K562 (cell line): ENCODE measurements around the gene LPXN. TPM values are rescaled to one million over a fixed set of nuclear protein-coding genes. Genes with fewer than 3 reads are reported as not detected.
A peak's percentile ranks its signal among the peaks of the same experiment; 100 is the strongest.

Experiments used
- ATAC-seq: fragments of 200-7000 bp; cut with Tn5 transposase; 3 replicates; pipeline ENCODE4 v1.9.1; 2020; ENCODE audit warnings: moderate library complexity
- BruUV-seq: library from RNA; stranded (reverse); fragments of 400-500 nt; replicated peaks from 2 replicates; lab custom pipeline; 2021; lab: Mats Ljungman, UMichigan
- CTCF ChIA-PET: fragments of 300-600 bp; formaldehyde crosslinking; extraction: SDS; loops from one replicate; lab custom pipeline; 2021; ENCODE audit warnings: low intra/inter-chr PET ratio; lab: Yijun Ruan, JAX
- POLR2A ChIA-PET: fragments of 300-600, 350-650 bp; sonication (Branson Sonifier 250); formaldehyde crosslinking; extraction: SDS; loops from one replicate; lab custom pipeline; 2021; ENCODE audit warnings: antibody characterized with exemption, inconsistent platforms; lab: Yijun Ruan, JAX
- DNase-seq, 4 experiments: peaks; one replicate each; pipeline versions ENCODE4 v3.0.0 to v3.0.0-alpha.2; 2011 to 2018; ENCODE audit warnings: low spot score in 3 of 4, mixed read lengths in 3 of 4; ENCODE audit errors: extremely low read depth in 1 of 4
- FAIRE-seq: peaks from 2 replicates; lab custom pipeline; 2011; peaks lifted over from hg19 to GRCh38; lab: Jason Lieb, UNC
- H2AFZ ChIP-seq: 2 replicates; pipeline ENCODE4 v1.6.0; 2011; ENCODE audit warnings: low read depth, low read length, control low read depth, inconsistent platforms
- H3K27ac ChIP-seq: fragments of 200-600 bp; 3 replicates; pipeline ENCODE4 v1.8.0; 2011; ENCODE audit warnings: low read depth, mild to moderate bottlenecking, control low read depth, inconsistent platforms, low read length, moderate library complexity, mixed read lengths; ENCODE audit errors: extremely low read depth
- H3K27me3 ChIP-seq, 2 experiments: fragments of 300-600 bp in 1 of 2; 2 replicates in 1 of 2; 3 replicates in 1 of 2; pipeline versions ENCODE4 v1.6.0 to v1.8.0; 2011; ENCODE audit warnings: inconsistent platforms in 2 of 2, low read length in 2 of 2, mild to moderate bottlenecking in 1 of 2, mixed read lengths in 1 of 2, moderate library complexity in 1 of 2; ENCODE audit not compliant: control insufficient read depth in 2 of 2, insufficient read depth in 2 of 2
- H3K36me3 ChIP-seq: fragments of 300-600 bp; 3 replicates; pipeline ENCODE4 v1.8.0; 2011; ENCODE audit warnings: mild to moderate bottlenecking, low read length, inconsistent platforms; ENCODE audit not compliant: control insufficient read depth, insufficient read depth
- H3K4me1 ChIP-seq, 2 experiments: fragments of 200-600 bp in 1 of 2; replicated peaks in 1 of 2; 2 replicates in 1 of 2; 3 replicates in 1 of 2; pipeline versions ENCODE4 v1.5.1 to v1.8.0; 2011; ENCODE audit warnings: inconsistent platforms in 2 of 2, low read length in 2 of 2, mild to moderate bottlenecking in 1 of 2, mixed read lengths in 1 of 2, moderate library complexity in 1 of 2; ENCODE audit not compliant: control insufficient read depth in 2 of 2, insufficient read depth in 2 of 2
- H3K4me2 ChIP-seq: 2 replicates; pipeline ENCODE4 v1.6.1; 2011; ENCODE audit warnings: low read length, control low read depth, inconsistent platforms, mixed read lengths; ENCODE audit not compliant: insufficient read depth
- H3K4me3 ChIP-seq: fragments of 200-600 bp; sonication (generic), shearing (Covaris generic); 2 replicates; pipeline ENCODE4 v1.5.1; 2016; ENCODE audit warnings: control low read depth, inconsistent platforms
- H3K79me2 ChIP-seq: fragments of 200-600 bp; 3 replicates; pipeline ENCODE4 v1.8.0; 2011; ENCODE audit warnings: low read length, inconsistent platforms; ENCODE audit not compliant: control insufficient read depth, insufficient read depth
- H3K9ac ChIP-seq, 2 experiments: 2 replicates each; pipeline versions ENCODE4 v1.6.0 to v1.6.1; 2011; ENCODE audit warnings: low read depth in 2 of 2, low read length in 2 of 2, control low read depth in 1 of 2, inconsistent platforms in 1 of 2, mild to moderate bottlenecking in 1 of 2, mixed read lengths in 1 of 2; ENCODE audit not compliant: insufficient read depth in 1 of 2
- H3K9me1 ChIP-seq: one replicate; pipeline ENCODE4 v1.6.0; 2011; ENCODE audit warnings: inconsistent platforms, mild to moderate bottlenecking, low read length, moderate library complexity; ENCODE audit not compliant: control insufficient read depth, insufficient read depth
- H3K9me3 ChIP-seq: replicated peaks from 2 replicates; pipeline ENCODE4 v1.5.1; 2011; ENCODE audit warnings: low read depth, low read length, inconsistent platforms; ENCODE audit not compliant: control insufficient read depth, insufficient read depth
- H4K20me1 ChIP-seq: replicated peaks from 2 replicates; pipeline ENCODE4 v1.6.1; 2011; ENCODE audit warnings: low read length, inconsistent platforms, mixed read lengths; ENCODE audit not compliant: control insufficient read depth, insufficient read depth
- CCNT2 ChIP-seq: IDR thresholded peaks from 2 replicates; pipeline ENCODE4 v1.6.1; 2011; ENCODE audit warnings: borderline replicate concordance, low read depth, mild to moderate bottlenecking, moderate library complexity, mixed read lengths, low read length; ENCODE audit not compliant: insufficient read length; ENCODE audit errors: extremely low read depth
- CTBP1 ChIP-seq: fragments of 450-650 bp; IDR thresholded peaks from 2 replicates; pipeline ENCODE4 v1.6.1; 2016; ENCODE audit warnings: borderline replicate concordance
- ELF2 ChIP-seq: fragments of 250-450 bp; sonication (Bioruptor Pico); IDR thresholded peaks from 2 replicates; pipeline ENCODE4 v1.5.0; 2021; ENCODE audit warnings: mild to moderate bottlenecking
- ETV5 ChIP-seq: sonication (generic); formaldehyde crosslinking; IDR thresholded peaks from 2 replicates; pipeline ENCODE4 v1.4.0; 2020; ENCODE audit warnings: low read depth, mild to moderate bottlenecking, missing genetic modification reagents
- MAFF ChIP-seq: IDR thresholded peaks from 2 replicates; pipeline ENCODE4 v1.6.1; 2012; ENCODE audit warnings: low read length, improper control_type of control experiment
- MED1 ChIP-seq: sonication (generic); formaldehyde crosslinking; IDR thresholded peaks from 2 replicates; pipeline ENCODE4 v1.8.1; 2023; ENCODE audit warnings: missing genetic modification reagents, borderline replicate concordance
- MTF1 ChIP-seq: fragments of 250-450 bp; sonication (Bioruptor Pico); IDR thresholded peaks from 2 replicates; pipeline ENCODE4 v1.9.0; 2021; ENCODE audit warnings: moderate library complexity, mild to moderate bottlenecking, inconsistent platforms, borderline replicate concordance
- POLR3G ChIP-seq: IDR thresholded peaks from 2 replicates; pipeline ENCODE4 v1.6.1; 2011; ENCODE audit not compliant: insufficient read length, insufficient replicate concordance; ENCODE audit errors: extremely low read depth
- PTRF ChIP-seq: fragments of 450-650 bp; IDR thresholded peaks from 2 replicates; pipeline ENCODE4 v1.6.1; 2016; ENCODE audit warnings: mild to moderate bottlenecking, missing genetic modification characterization, missing compliant biosample characterization
- SRSF9 ChIP-seq: fragments of 200-400 bp; formaldehyde crosslinking; IDR thresholded peaks from 2 replicates; pipeline ENCODE4 v1.6.1; 2017; ENCODE audit warnings: low read depth, low read length, borderline replicate concordance
- ZNF316 ChIP-seq: fragments of 450-650 bp; IDR thresholded peaks from 2 replicates; pipeline ENCODE4 v1.6.1; 2016
- in situ Hi-C: fragments of 300-500 bp; cut with MboI; formaldehyde crosslinking; loops from 4 replicates; pipeline ENCODE4 v1.15.0; 2018; ENCODE audit warnings: inconsistent platforms, mixed read lengths
- intact Hi-C: fragments of 100-400 bp; cut with micrococcal nuclease; formaldehyde crosslinking; loops from 2 replicates; pipeline ENCODE4 v1.14.2; 2022
- polyA plus RNA-seq, 8 experiments: library from polyadenylated mRNA; depleted of rRNA in 4 of 8; stranded (reverse) in 5 of 8; unstranded in 3 of 8; fragments of >200 nt; fragmentation: Nextera tagmentation in 2 of 8; fragmentation: Illumina TruSeq in 1 of 8; extraction: Ambion mirVana in 2 of 8; extraction: Trizol in 1 of 8; gene quantifications; 2 replicates each; pipeline versions ENCODE4 v1.2.1 to v1.2.3, GENCODE V29; 2011 to 2014; ENCODE audit warnings: inconsistent platforms in 1 of 8, missing spikeins in 1 of 8
- total RNA-seq, 7 experiments: library from RNA; depleted of rRNA in 6 of 7; stranded (reverse); fragments of >200 nt in 6 of 7; fragmentation: Illumina TruSeq in 2 of 7; extraction: Trizol in 2 of 7; gene quantifications; 2 replicates each; pipeline versions ENCODE4 v1.2.1 to v1.2.3, GENCODE V29; 2011 to 2021; ENCODE audit warnings: low replicate concordance in 1 of 7
- TF ChIP-seq, protein P1 (sequence below): fragments of 250-450 bp; sonication (Bioruptor Pico); IDR thresholded peaks from 2 replicates; pipeline ENCODE4 v1.5.0; 2021
- TF ChIP-seq, protein P2 (sequence below): fragments of 150-350 bp; conservative IDR thresholded peaks from 2 replicates; pipeline ENCODE4 v1.6.1; 2014; ENCODE audit warnings: low read length
- TF ChIP-seq, protein P3 (sequence below): sonication (generic); formaldehyde crosslinking; IDR thresholded peaks from 2 replicates; pipeline ENCODE4 v1.8.1; 2023; ENCODE audit warnings: mild to moderate bottlenecking, missing genetic modification reagents
- TF ChIP-seq, protein P4 (sequence below): fragments of 450-650 bp; formaldehyde crosslinking; IDR thresholded peaks from 2 replicates; pipeline ENCODE4 v1.4.0; 2020; ENCODE audit warnings: mild to moderate bottlenecking, moderate library complexity

Gene LPXN
- total and polyA plus RNA-seq, 9 of the 15 experiments (the other 6 are each of a cell fraction or from before 2014, with no cell fraction given) = 0.73 to 3.1 (median 2.0) TPM

DNA sequence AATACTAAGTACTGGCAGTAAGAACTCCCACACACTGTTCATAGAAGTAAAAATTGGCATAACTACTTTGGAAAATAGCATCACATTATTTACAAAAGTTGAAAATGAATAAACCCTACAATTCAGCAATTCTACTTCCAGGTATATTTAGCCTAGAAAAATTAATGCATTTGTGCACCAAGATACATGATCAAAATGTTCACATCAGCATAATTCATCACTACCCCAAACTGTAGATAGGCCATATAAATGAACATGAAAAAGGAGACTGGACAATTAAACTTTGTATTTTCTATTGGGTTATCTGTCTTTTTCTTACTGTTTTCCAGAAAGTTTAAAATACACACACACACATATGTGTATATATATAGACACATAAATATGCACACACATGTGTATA lies 73.7 kb downstream of the LPXN start:
- in situ Hi-C loops = loop anchor here (25.0 kb wide), 2 partner anchors 690 to 840 kb away; partner anchors contain the start of genes CLP1 and ZDHHC5
- intact Hi-C loops = no loop called here
- no peaks in the 10 kb centered on the region for H3K4me1 ChIP-seq
- ChIA-PET POLR2A (no interaction called here), CTCF (no interaction called here)
- H3K27me3 ChIP-seq = no peaks in the 10 kb centered on the region; a peak in 1 of 5 replicates
- H3K79me2 ChIP-seq = no peaks in the 10 kb centered on the region
- no peaks in the 10 kb centered on the region for H3K9me3 ChIP-seq
- H3K4me3 ChIP-seq = no peak overlapping the region
- H3K36me3 ChIP-seq = no peaks in the 10 kb centered on the region
- no peaks in the 10 kb centered on the region for H4K20me1 ChIP-seq
- no peak overlapping the region for H3K4me2 ChIP-seq
- H2AFZ ChIP-seq = no peak overlapping the region
- no peaks in the 10 kb centered on the region for H3K9me1 ChIP-seq
- DNase-seq = no peak
- ATAC-seq = no peak
- H3K9ac ChIP-seq = no peak overlapping the region
- no TSS peak for BruUV-seq
- no peak for TF ChIP-seq SRSF9
- no peak for TF ChIP-seq CTBP1
- no peak for TF ChIP-seq ELF2 (CRISPR knock-in tag)
- TF ChIP-seq ETV5 (CRISPR knock-in tag) = no peak
- no peak for TF ChIP-seq MTF1 (CRISPR knock-in tag)
- no peak for TF ChIP-seq PTRF (tag)
- TF ChIP-seq MED1 = no peak
- TF ChIP-seq, protein P1, sequence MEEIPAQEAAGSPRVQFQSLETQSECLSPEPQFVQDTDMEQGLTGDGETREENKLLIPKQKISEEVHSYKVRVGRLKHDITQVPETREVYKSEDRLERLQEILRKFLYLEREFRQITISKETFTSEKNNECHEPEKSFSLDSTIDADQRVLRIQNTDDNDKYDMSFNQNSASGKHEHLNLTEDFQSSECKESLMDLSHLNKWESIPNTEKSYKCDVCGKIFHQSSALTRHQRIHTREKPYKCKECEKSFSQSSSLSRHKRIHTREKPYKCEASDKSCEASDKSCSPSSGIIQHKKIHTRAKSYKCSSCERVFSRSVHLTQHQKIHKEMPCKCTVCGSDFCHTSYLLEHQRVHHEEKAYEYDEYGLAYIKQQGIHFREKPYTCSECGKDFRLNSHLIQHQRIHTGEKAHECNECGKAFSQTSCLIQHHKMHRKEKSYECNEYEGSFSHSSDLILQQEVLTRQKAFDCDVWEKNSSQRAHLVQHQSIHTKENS (CRISPR knock-in tag) = no peak
- TF ChIP-seq, protein P2, sequence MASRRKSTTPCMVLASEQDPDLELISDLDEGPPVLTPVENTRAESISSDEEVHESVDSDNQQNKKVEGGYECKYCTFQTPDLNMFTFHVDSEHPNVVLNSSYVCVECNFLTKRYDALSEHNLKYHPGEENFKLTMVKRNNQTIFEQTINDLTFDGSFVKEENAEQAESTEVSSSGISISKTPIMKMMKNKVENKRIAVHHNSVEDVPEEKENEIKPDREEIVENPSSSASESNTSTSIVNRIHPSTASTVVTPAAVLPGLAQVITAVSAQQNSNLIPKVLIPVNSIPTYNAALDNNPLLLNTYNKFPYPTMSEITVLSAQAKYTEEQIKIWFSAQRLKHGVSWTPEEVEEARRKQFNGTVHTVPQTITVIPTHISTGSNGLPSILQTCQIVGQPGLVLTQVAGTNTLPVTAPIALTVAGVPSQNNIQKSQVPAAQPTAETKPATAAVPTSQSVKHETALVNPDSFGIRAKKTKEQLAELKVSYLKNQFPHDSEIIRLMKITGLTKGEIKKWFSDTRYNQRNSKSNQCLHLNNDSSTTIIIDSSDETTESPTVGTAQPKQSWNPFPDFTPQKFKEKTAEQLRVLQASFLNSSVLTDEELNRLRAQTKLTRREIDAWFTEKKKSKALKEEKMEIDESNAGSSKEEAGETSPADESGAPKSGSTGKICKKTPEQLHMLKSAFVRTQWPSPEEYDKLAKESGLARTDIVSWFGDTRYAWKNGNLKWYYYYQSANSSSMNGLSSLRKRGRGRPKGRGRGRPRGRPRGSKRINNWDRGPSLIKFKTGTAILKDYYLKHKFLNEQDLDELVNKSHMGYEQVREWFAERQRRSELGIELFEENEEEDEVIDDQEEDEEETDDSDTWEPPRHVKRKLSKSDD = no peak
- TF ChIP-seq, protein P3, sequence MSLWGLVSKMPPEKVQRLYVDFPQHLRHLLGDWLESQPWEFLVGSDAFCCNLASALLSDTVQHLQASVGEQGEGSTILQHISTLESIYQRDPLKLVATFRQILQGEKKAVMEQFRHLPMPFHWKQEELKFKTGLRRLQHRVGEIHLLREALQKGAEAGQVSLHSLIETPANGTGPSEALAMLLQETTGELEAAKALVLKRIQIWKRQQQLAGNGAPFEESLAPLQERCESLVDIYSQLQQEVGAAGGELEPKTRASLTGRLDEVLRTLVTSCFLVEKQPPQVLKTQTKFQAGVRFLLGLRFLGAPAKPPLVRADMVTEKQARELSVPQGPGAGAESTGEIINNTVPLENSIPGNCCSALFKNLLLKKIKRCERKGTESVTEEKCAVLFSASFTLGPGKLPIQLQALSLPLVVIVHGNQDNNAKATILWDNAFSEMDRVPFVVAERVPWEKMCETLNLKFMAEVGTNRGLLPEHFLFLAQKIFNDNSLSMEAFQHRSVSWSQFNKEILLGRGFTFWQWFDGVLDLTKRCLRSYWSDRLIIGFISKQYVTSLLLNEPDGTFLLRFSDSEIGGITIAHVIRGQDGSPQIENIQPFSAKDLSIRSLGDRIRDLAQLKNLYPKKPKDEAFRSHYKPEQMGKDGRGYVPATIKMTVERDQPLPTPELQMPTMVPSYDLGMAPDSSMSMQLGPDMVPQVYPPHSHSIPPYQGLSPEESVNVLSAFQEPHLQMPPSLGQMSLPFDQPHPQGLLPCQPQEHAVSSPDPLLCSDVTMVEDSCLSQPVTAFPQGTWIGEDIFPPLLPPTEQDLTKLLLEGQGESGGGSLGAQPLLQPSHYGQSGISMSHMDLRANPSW = no peak
- peak; percentile 61 for TF ChIP-seq ZNF316
- TF ChIP-seq CCNT2 = no peak
- no peak for TF ChIP-seq POLR3G
- peak; percentile 48; the same call in 1 of the 2 replicates for TF ChIP-seq MAFF
- TF ChIP-seq, protein P4, sequence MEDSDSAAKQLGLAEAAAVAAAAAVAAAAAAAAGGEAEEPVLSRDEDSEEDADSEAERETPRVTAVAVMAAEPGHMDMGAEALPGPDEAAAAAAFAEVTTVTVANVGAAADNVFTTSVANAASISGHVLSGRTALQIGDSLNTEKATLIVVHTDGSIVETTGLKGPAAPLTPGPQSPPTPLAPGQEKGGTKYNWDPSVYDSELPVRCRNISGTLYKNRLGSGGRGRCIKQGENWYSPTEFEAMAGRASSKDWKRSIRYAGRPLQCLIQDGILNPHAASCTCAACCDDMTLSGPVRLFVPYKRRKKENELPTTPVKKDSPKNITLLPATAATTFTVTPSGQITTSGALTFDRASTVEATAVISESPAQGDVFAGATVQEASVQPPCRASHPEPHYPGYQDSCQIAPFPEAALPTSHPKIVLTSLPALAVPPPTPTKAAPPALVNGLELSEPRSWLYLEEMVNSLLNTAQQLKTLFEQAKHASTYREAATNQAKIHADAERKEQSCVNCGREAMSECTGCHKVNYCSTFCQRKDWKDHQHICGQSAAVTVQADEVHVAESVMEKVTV (CRISPR knock-in tag) = no peak
- FAIRE-seq = no peak
- H3K27ac ChIP-seq = no peak overlapping the region
